Astrocyte (in vitro differentiated cells and primary cell): ENCODE data around the gene ROR1.

Experiments
- EZH2 ChIP-seq: IDR thresholded peaks from 2 replicates; pipeline ENCODE4 v1.6.1; 2012; ENCODE audit warnings: mild to moderate bottlenecking, low read length, inconsistent platforms; ENCODE audit not compliant: insufficient read depth
- TF ChIP-seq, protein P1 (sequence below): IDR thresholded peaks from 2 replicates; pipeline ENCODE4 v1.5.1; 2011; ENCODE audit warnings: low read depth, mild to moderate bottlenecking, inconsistent platforms, low read length, moderate library complexity; ENCODE audit not compliant: insufficient read depth

DNA sequence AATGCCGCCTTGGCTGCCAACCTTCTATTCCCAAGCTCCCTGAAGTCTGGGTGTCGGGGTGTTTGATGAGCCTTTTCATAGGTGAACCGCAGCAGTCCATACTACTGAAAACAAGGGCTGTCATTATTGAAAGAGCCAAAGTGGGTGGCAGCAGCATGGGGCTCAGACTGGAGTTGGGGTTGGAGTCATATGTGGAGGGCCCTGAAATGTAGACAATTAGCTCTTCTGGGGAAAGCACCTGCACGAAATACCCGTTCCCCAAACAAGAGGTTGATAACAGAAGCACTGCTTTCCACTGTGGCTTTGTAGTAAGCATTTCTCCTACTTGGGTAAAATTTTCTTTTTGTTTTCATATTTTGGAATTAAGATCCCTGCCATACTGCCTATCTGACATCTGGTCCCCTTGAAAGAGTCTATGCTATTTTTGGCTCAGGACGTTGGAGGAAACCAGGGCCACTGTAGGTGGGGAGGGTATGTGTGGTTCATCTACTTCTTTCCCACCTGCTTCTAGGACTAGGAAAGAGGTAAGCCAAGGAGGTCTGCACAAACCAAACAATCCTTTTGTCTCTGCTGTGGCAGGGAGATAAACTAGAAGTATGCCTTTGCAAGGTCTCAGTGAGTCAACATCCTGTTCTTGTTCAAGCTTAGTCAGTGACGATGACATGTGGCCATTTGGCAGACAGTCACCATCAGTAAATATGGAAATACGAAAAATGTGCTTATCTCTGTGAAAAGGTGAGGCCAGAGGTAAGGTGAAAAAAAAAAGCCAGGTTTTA is 232.6 kb downstream of the ROR1 start:
- TF ChIP-seq, protein P1, sequence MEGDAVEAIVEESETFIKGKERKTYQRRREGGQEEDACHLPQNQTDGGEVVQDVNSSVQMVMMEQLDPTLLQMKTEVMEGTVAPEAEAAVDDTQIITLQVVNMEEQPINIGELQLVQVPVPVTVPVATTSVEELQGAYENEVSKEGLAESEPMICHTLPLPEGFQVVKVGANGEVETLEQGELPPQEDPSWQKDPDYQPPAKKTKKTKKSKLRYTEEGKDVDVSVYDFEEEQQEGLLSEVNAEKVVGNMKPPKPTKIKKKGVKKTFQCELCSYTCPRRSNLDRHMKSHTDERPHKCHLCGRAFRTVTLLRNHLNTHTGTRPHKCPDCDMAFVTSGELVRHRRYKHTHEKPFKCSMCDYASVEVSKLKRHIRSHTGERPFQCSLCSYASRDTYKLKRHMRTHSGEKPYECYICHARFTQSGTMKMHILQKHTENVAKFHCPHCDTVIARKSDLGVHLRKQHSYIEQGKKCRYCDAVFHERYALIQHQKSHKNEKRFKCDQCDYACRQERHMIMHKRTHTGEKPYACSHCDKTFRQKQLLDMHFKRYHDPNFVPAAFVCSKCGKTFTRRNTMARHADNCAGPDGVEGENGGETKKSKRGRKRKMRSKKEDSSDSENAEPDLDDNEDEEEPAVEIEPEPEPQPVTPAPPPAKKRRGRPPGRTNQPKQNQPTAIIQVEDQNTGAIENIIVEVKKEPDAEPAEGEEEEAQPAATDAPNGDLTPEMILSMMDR: no peak
- no peak for TF ChIP-seq EZH2
